Dendritic cell treated with granulocyte-macrophage colony-stimulating factor and Interleukin-4, amounts not matched to agents 40 ng/mL and 50 ng/mL, for 4 days (primary cell): ENCODE measurements around the gene SOX13.

Experiments
- H3K27ac Mint-ChIP-seq: one replicate; pipeline ENCODE4 v1.8.0; 2022; ENCODE audit warnings: mild to moderate bottlenecking, mixed read lengths
- H3K27me3 Mint-ChIP-seq: one replicate; pipeline ENCODE4 v1.8.0; 2022; ENCODE audit warnings: mild to moderate bottlenecking, mixed read lengths
- H3K36me3 Mint-ChIP-seq: one replicate; pipeline ENCODE4 v1.8.0; 2022; ENCODE audit warnings: low read depth, mixed read lengths
- H3K4me1 Mint-ChIP-seq: one replicate; pipeline ENCODE4 v1.8.0; 2022; ENCODE audit warnings: low read depth, mixed read lengths
- H3K4me3 Mint-ChIP-seq: one replicate; pipeline ENCODE4 v1.8.0; 2022; ENCODE audit warnings: mild to moderate bottlenecking, moderate library complexity, mixed read lengths
- H3K9me3 Mint-ChIP-seq: one replicate; pipeline ENCODE4 v1.8.0; 2022; ENCODE audit warnings: mixed read lengths
- intact Hi-C: fragments of 100-400 bp; cut with micrococcal nuclease; formaldehyde crosslinking; loops from one replicate; pipeline ENCODE4 v1.15.0; 2022

Gene SOX13

GRCh38 chr1:204074274-204075138 is 1.6 kb downstream of the SOX13 start:
- peaks cover 25% of the 10 kb centered on the region for H3K4me1 Mint-ChIP-seq
- H3K36me3 Mint-ChIP-seq, result no peaks in the 10 kb centered on the region
- intact Hi-C loops, result no loop called here
- no peaks in the 10 kb centered on the region for H3K9me3 Mint-ChIP-seq
- peak overlapping the region; percentile 72 for H3K4me3 Mint-ChIP-seq
- H3K27me3 Mint-ChIP-seq, result peaks cover 84% of the 10 kb centered on the region
- no peak overlapping the region for H3K27ac Mint-ChIP-seq

GRCh38 chr1:204075139-204075521 is 2.2 kb downstream of the SOX13 start:
- H3K27ac Mint-ChIP-seq, result no peak overlapping the region
- H3K4me1 Mint-ChIP-seq, result peaks cover 25% of the 10 kb centered on the region
- peaks cover 81% of the 10 kb centered on the region for H3K27me3 Mint-ChIP-seq
- intact Hi-C loops, result no loop called here
- H3K9me3 Mint-ChIP-seq, result no peaks in the 10 kb centered on the region
- H3K4me3 Mint-ChIP-seq, result peak overlapping the region; percentile 72
- no peaks in the 10 kb centered on the region for H3K36me3 Mint-ChIP-seq

GRCh38 chr1:204075890-204076846 is 3.3 kb downstream of the SOX13 start:
- Mint-ChIP-seq H3K36me3 (no peaks in the 10 kb centered on the region), H3K27me3 (peaks cover 76% of the 10 kb centered on the region), H3K4me3 (no peak overlapping the region), H3K9me3 (no peaks in the 10 kb centered on the region), H3K27ac (no peak overlapping the region), H3K4me1 (peaks cover 25% of the 10 kb centered on the region)
- intact Hi-C loops, result no loop called here

GRCh38 chr1:204076891-204077290 is 4.0 kb downstream of the SOX13 start:
- H3K4me3 Mint-ChIP-seq, result no peak overlapping the region
- peaks cover 71% of the 10 kb centered on the region for H3K27me3 Mint-ChIP-seq
- no peaks in the 10 kb centered on the region for H3K9me3 Mint-ChIP-seq
- no peak overlapping the region for H3K27ac Mint-ChIP-seq
- H3K36me3 Mint-ChIP-seq, result no peaks in the 10 kb centered on the region
- intact Hi-C loops, result no loop called here
- H3K4me1 Mint-ChIP-seq, result peaks cover 25% of the 10 kb centered on the region

GRCh38 chr1:204077979-204078696 is 5.2 kb downstream of the SOX13 start:
- intact Hi-C loops, result no loop called here
- H3K27me3 Mint-ChIP-seq, result peaks cover 61% of the 10 kb centered on the region
- H3K4me1 Mint-ChIP-seq, result peaks cover 21% of the 10 kb centered on the region
- no peaks in the 10 kb centered on the region for H3K36me3 Mint-ChIP-seq
- no peak overlapping the region for H3K27ac Mint-ChIP-seq
- no peaks in the 10 kb centered on the region for H3K9me3 Mint-ChIP-seq
- no peak overlapping the region for H3K4me3 Mint-ChIP-seq

- no peaks in the 10 kb centered on the region for H3K9me3 Mint-ChIP-seq
- peaks cover 8% of the 10 kb centered on the region for H3K4me1 Mint-ChIP-seq
- peaks cover 48% of the 10 kb centered on the region for H3K27me3 Mint-ChIP-seq
- intact Hi-C loops, result no loop called here
- no peak overlapping the region for H3K4me3 Mint-ChIP-seq
- no peaks in the 10 kb centered on the region for H3K36me3 Mint-ChIP-seq
- H3K27ac Mint-ChIP-seq, result no peak overlapping the region
These were observed 6.7 kb downstream of the SOX13 start for GRCh38 chr1:204079608-204079999.

- no peak overlapping the region for H3K4me3 Mint-ChIP-seq
- peaks cover 41% of the 10 kb centered on the region for H3K27me3 Mint-ChIP-seq
- no peaks in the 10 kb centered on the region for H3K36me3 Mint-ChIP-seq
- no peaks in the 10 kb centered on the region for H3K9me3 Mint-ChIP-seq
- H3K4me1 Mint-ChIP-seq, result peaks cover 1% of the 10 kb centered on the region
- no peak overlapping the region for H3K27ac Mint-ChIP-seq
- intact Hi-C loops, result no loop called here
These were observed 7.4 kb downstream of the SOX13 start for GRCh38 chr1:204080163-204080903.

- Mint-ChIP-seq H3K4me3 (no peak overlapping the region), H3K27me3 (peaks cover 32% of the 10 kb centered on the region), H3K9me3 (no peaks in the 10 kb centered on the region), H3K27ac (no peak overlapping the region), H3K4me1 (no peaks in the 10 kb centered on the region), H3K36me3 (no peaks in the 10 kb centered on the region)
- intact Hi-C loops, result no loop called here
These were observed 8.4 kb downstream of the SOX13 start for GRCh38 chr1:204081164-204081790.

- Mint-ChIP-seq H3K36me3 (no peaks in the 10 kb centered on the region), H3K4me1 (no peaks in the 10 kb centered on the region), H3K27ac (no peak overlapping the region), H3K27me3 (peaks cover 25% of the 10 kb centered on the region), H3K4me3 (no peak overlapping the region), H3K9me3 (no peaks in the 10 kb centered on the region)
- intact Hi-C loops, result no loop called here
These were observed 9.0 kb downstream of the SOX13 start for GRCh38 chr1:204081791-204082513.

GRCh38 chr1:204083491-204083890 is 10.6 kb downstream of the SOX13 start:
- Mint-ChIP-seq H3K27me3 (peaks cover 12% of the 10 kb centered on the region), H3K27ac (no peak overlapping the region), H3K4me1 (no peaks in the 10 kb centered on the region), H3K36me3 (no peaks in the 10 kb centered on the region), H3K4me3 (no peak overlapping the region), H3K9me3 (no peaks in the 10 kb centered on the region)
- intact Hi-C loops, result no loop called here

GRCh38 chr1:204084247-204084772 is 11.4 kb downstream of the SOX13 start:
- no peak overlapping the region for H3K4me3 Mint-ChIP-seq
- H3K27ac Mint-ChIP-seq, result no peak overlapping the region
- H3K9me3 Mint-ChIP-seq, result no peaks in the 10 kb centered on the region
- H3K36me3 Mint-ChIP-seq, result no peaks in the 10 kb centered on the region
- no peaks in the 10 kb centered on the region for H3K4me1 Mint-ChIP-seq
- intact Hi-C loops, result no loop called here
- peaks cover 8% of the 10 kb centered on the region for H3K27me3 Mint-ChIP-seq

- Mint-ChIP-seq H3K27me3 (peaks cover 4% of the 10 kb centered on the region), H3K9me3 (no peaks in the 10 kb centered on the region), H3K4me1 (no peaks in the 10 kb centered on the region), H3K27ac (no peak overlapping the region), H3K4me3 (no peak overlapping the region), H3K36me3 (no peaks in the 10 kb centered on the region)
- intact Hi-C loops, result no loop called here
These were observed 13.0 kb downstream of the SOX13 start for GRCh38 chr1:204085876-204086275.
